Fibroblast of skin of right quadriceps (primary cell): Measurements from ENCODE around the gene CUTA.
A peak's percentile ranks its signal among the peaks of the same experiment; 100 is the strongest.

ENCODE experiments used
- DNase-seq: peaks from one replicate; pipeline ENCODE4 v3.0.0-alpha.2; 2013

Gene CUTA

GRCh38 chr6:33420491-33421343 is 2.8 kb upstream of the CUTA start:
- DNase-seq: no peak

- peak; percentile 79 for DNase-seq
Observed at GRCh38 chr6:33419580-33420490, 1.9 kb upstream of the CUTA start, which contains the start of gene SYNGAP1. SYNGAP1 (plus strand) TSS chr6:33420065; CDS start chr6:33420265, 200 bp downstream.

- no peak for DNase-seq
Observed at GRCh38 chr6:33418690-33419291, 884 bp upstream of the CUTA start.

- peak; percentile 92 for DNase-seq
Observed at GRCh38 chr6:33417128-33417902, 592 bp downstream of the CUTA start.

- DNase-seq: no peak
Observed at GRCh38 chr6:33416386-33417127, 1.4 kb downstream of the CUTA start.

GRCh38 chr6:33415831-33416230 is 2.1 kb downstream of the CUTA start:
- no peak for DNase-seq

GRCh38 chr6:33414592-33415271 is 3.2 kb downstream of the CUTA start:
- no peak for DNase-seq

GRCh38 chr6:33413241-33414120 is 4.4 kb downstream of the CUTA start:
- no peak for DNase-seq

GRCh38 chr6:33412140-33413009 is 5.5 kb downstream of the CUTA start:
- DNase-seq: no peak

GRCh38 chr6:33411632-33412005 is 6.3 kb downstream of the CUTA start:
- no peak for DNase-seq

GRCh38 chr6:33410711-33411631 is 6.9 kb downstream of the CUTA start, which contains the start of gene PHF1:
PHF1 (plus strand) TSS chr6:33411014; CDS start chr6:33412264, 1,250 bp downstream.
- DNase-seq: peak; percentile 86

- peak; percentile 99 for DNase-seq
Observed at GRCh38 chr6:33410050-33410710, 7.7 kb downstream of the CUTA start.

- DNase-seq: no peak
Observed at GRCh38 chr6:33407132-33407718, 10.7 kb downstream of the CUTA start.

- no peak for DNase-seq
Observed at GRCh38 chr6:33406126-33406525, 11.8 kb downstream of the CUTA start.

GRCh38 chr6:33405386-33405940 is 12.4 kb downstream of the CUTA start:
- no peak for DNase-seq

GRCh38 chr6:33404884-33405283 is 13.0 kb downstream of the CUTA start:
- DNase-seq: no peak
